Stimulated activated CD4-positive, alpha-beta T cell treated with anti-CD3 and anti-CD28 coated beads, Interleukin-15, amount 100 ng/mL, for 1 hour (primary cell): ENCODE results near the gene MMGT1.
"Not testable (repeated sequence)": the region's sequence is repeated elsewhere in the genome, so short reads cannot be mapped to it uniquely, and the experiment has no call there.

Experiments used
- DNase-seq, 2 donors: peaks; one replicate each; pipeline ENCODE4 v3.0.0-alpha.2; 2020; ENCODE audit warnings: low read depth in 1 of 2, low spot score in 1 of 2

MMGT1 gene

DNA sequence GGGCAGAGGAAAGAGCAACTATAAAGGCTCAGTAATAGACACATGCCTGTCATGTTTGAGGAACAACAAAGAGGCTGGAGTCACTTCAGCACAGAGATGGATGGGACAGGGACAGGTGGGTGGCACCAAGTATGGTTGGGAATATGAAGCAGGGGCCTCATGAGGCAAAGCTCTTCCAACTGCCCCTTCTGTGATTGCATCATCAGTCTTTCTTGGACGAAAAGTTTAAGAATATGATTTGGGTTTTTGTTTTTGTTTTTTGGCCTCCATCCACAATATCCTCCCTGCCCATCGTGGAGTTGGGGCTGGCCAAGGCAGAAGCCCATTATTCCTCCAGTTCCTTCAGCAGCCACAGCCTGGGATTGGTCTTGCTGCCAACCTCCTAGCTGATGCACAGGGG, 45.9 kb downstream of the MMGT1 start:
- no peak for DNase-seq

DNA sequence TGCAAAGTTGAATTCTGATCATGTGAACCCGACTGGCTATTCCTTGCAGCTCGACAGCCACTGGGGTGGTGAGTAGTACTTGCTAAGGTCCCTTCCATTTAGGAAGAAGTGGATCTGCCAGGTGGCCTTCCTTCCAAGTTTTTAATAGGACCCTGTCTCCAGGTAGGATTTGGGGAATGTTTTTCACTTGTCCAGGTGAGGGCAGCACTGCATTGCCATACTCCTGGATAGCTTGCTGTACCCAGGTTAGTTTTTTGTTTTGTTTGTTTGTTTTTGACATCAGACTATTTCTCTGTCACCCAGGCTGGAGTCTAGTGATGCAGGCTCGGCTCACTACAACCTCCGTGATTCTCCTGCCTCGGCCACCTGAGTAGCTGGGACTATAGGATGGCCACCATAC, 50.4 kb downstream of the MMGT1 start:
- DNase-seq, result no peak

DNA sequence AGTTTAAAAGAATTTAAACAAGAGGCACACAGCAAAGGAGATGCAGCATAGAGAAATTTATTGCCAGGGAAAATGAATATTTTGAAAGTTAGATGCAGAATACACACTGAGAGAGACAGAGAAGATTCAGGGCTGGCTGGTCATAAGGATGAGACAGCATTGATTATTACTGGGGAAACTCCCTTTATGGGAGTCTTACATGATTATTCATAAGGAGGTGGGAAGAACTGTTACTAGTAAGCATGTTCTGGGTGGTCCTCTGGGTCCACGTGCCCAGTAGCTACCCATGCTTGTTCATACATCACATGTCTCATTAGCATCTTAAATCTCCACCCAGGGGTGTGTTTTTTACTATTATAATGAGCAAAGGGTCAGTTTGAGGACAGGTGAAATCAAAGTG, 53.3 kb downstream of the MMGT1 start:
- not testable (repeated sequence) for DNase-seq

DNA sequence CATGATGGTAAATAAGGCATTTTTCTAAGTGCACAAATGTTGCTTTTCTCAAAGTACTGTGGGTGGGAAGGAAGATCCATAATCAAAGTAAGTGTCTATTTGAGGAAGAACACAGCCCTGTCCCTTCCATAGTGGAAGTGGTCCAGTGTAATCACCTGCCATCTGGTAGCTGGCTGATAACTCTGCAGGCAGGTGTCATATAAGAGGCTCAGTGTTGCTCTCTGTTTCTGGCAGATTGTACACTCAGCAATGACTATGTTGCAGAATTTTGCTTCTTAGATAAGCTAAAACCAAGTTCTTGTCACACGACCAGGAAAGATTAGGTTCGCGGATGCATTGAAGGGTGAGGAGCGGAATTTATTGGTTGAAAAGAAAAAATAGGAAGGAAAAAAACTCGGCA, 59.4 kb downstream of the MMGT1 start:
- no peak for DNase-seq
